Right kidney (tissue), 1 donor: Measurements from ENCODE around the gene SERPINA5.

Source experiments
- DNase-seq: peaks from one replicate; pipeline ENCODE4 v3.0.0-alpha.2; 2016

SERPINA5 gene

GRCh38 chr14:94548999-94549985 lies 31.9 kb upstream of the SERPINA5 start:
- peak; percentile 54 for DNase-seq

GRCh38 chr14:94550041-94550440 lies 31.2 kb upstream of the SERPINA5 start:
- no peak for DNase-seq

GRCh38 chr14:94555991-94556390 lies 25.2 kb upstream of the SERPINA5 start:
- DNase-seq = no peak

GRCh38 chr14:94557327-94557726 lies 23.9 kb upstream of the SERPINA5 start:
- no peak for DNase-seq

GRCh38 chr14:94558842-94559241 lies 22.4 kb upstream of the SERPINA5 start:
- no peak for DNase-seq

GRCh38 chr14:94559638-94560290 lies 21.5 kb upstream of the SERPINA5 start:
- no peak for DNase-seq

GRCh38 chr14:94560291-94560665 lies 20.9 kb upstream of the SERPINA5 start:
- no peak for DNase-seq

- DNase-seq = no peak
These were observed 20.2 kb upstream of the SERPINA5 start, which contains the start of gene SERPINA4 for GRCh38 chr14:94560751-94561655. Gene SERPINA4, plus strand, starts transcription at chr14:94561442. Its CDS starts 2,041 bp downstream, at chr14:94563483.

GRCh38 chr14:94561656-94562010 lies 19.6 kb upstream of the SERPINA5 start:
- DNase-seq = no peak

- DNase-seq = no peak
These were observed 19.2 kb upstream of the SERPINA5 start for GRCh38 chr14:94562022-94562421.

GRCh38 chr14:94562941-94563883 lies 18.0 kb upstream of the SERPINA5 start:
- no peak for DNase-seq

GRCh38 chr14:94564381-94564780 lies 16.8 kb upstream of the SERPINA5 start:
- no peak for DNase-seq

- DNase-seq = no peak
These were observed 13.0 kb upstream of the SERPINA5 start for GRCh38 chr14:94568186-94568585.

- DNase-seq = no peak
These were observed 11.7 kb upstream of the SERPINA5 start for GRCh38 chr14:94569381-94570001.

GRCh38 chr14:94570002-94570400 lies 11.2 kb upstream of the SERPINA5 start:
- no peak for DNase-seq

- no peak for DNase-seq
These were observed 10.8 kb upstream of the SERPINA5 start for GRCh38 chr14:94570440-94570839.

GRCh38 chr14:94571395-94571794 lies 9.8 kb upstream of the SERPINA5 start:
- DNase-seq = no peak

GRCh38 chr14:94571950-94572349 lies 9.3 kb upstream of the SERPINA5 start:
- DNase-seq = no peak

- no peak for DNase-seq
These were observed 8.5 kb upstream of the SERPINA5 start for GRCh38 chr14:94572637-94573303.
